NT2/D1 (cell line): Measurements from ENCODE around the gene ITIH4.

Experiments
- SUZ12 ChIP-seq: IDR thresholded peaks from 2 replicates; pipeline ENCODE4 v1.6.1; 2011; ENCODE audit not compliant: insufficient read length, insufficient read depth; ENCODE audit errors: extremely low read depth
- YY1 ChIP-seq: IDR thresholded peaks from 2 replicates; pipeline ENCODE4 v1.6.1; 2011; ENCODE audit not compliant: insufficient read length, insufficient read depth
- ZNF274 ChIP-seq: IDR thresholded peaks from 2 replicates; pipeline ENCODE4 v1.6.1; 2011; ENCODE audit warnings: mild to moderate bottlenecking, low read depth, low read length

- TF ChIP-seq YY1 (no peak), ZNF274 (no peak), SUZ12 (no peak)
These were observed 60.6 kb downstream of the ITIH4 start for GRCh38 chr3:52769786-52770455.
